K562 (cell line): ENCODE data around the gene LRRC4C. TPM values are rescaled to one million over a fixed set of nuclear protein-coding genes. Genes with fewer than 3 reads are reported as not detected.

Source experiments
- ATAC-seq: fragments of 200-7000 bp; cut with Tn5 transposase; 3 replicates; pipeline ENCODE4 v1.9.1; 2020; ENCODE audit warnings: moderate library complexity
- BruUV-seq: library from RNA; stranded (reverse); fragments of 400-500 nt; replicated peaks from 2 replicates; lab custom pipeline; 2021; lab: Mats Ljungman, UMichigan
- CTCF ChIA-PET: fragments of 300-600 bp; formaldehyde crosslinking; extraction: SDS; loops from one replicate; lab custom pipeline; 2021; ENCODE audit warnings: low intra/inter-chr PET ratio; lab: Yijun Ruan, JAX
- POLR2A ChIA-PET: fragments of 300-600, 350-650 bp; sonication (Branson Sonifier 250); formaldehyde crosslinking; extraction: SDS; loops from one replicate; lab custom pipeline; 2021; ENCODE audit warnings: antibody characterized with exemption, inconsistent platforms; lab: Yijun Ruan, JAX
- DNase-seq, 4 experiments: peaks; one replicate each; pipeline versions ENCODE4 v3.0.0 to v3.0.0-alpha.2; 2011 to 2018; ENCODE audit warnings: low spot score in 3 of 4, mixed read lengths in 3 of 4; ENCODE audit errors: extremely low read depth in 1 of 4
- FAIRE-seq: peaks from 2 replicates; lab custom pipeline; 2011; peaks lifted over from hg19 to GRCh38; lab: Jason Lieb, UNC
- H2AFZ ChIP-seq: 2 replicates; pipeline ENCODE4 v1.6.0; 2011; ENCODE audit warnings: low read depth, low read length, control low read depth, inconsistent platforms
- H3K27ac ChIP-seq: fragments of 200-600 bp; 3 replicates; pipeline ENCODE4 v1.8.0; 2011; ENCODE audit warnings: low read depth, mild to moderate bottlenecking, control low read depth, inconsistent platforms, low read length, moderate library complexity, mixed read lengths; ENCODE audit errors: extremely low read depth
- H3K27me3 ChIP-seq, 2 experiments: fragments of 300-600 bp in 1 of 2; 2 replicates in 1 of 2; 3 replicates in 1 of 2; pipeline versions ENCODE4 v1.6.0 to v1.8.0; 2011; ENCODE audit warnings: inconsistent platforms in 2 of 2, low read length in 2 of 2, mild to moderate bottlenecking in 1 of 2, mixed read lengths in 1 of 2, moderate library complexity in 1 of 2; ENCODE audit not compliant: control insufficient read depth in 2 of 2, insufficient read depth in 2 of 2
- H3K36me3 ChIP-seq: fragments of 300-600 bp; 3 replicates; pipeline ENCODE4 v1.8.0; 2011; ENCODE audit warnings: mild to moderate bottlenecking, low read length, inconsistent platforms; ENCODE audit not compliant: control insufficient read depth, insufficient read depth
- H3K4me1 ChIP-seq, 2 experiments: fragments of 200-600 bp in 1 of 2; replicated peaks in 1 of 2; 2 replicates in 1 of 2; 3 replicates in 1 of 2; pipeline versions ENCODE4 v1.5.1 to v1.8.0; 2011; ENCODE audit warnings: inconsistent platforms in 2 of 2, low read length in 2 of 2, mild to moderate bottlenecking in 1 of 2, mixed read lengths in 1 of 2, moderate library complexity in 1 of 2; ENCODE audit not compliant: control insufficient read depth in 2 of 2, insufficient read depth in 2 of 2
- H3K4me2 ChIP-seq: 2 replicates; pipeline ENCODE4 v1.6.1; 2011; ENCODE audit warnings: low read length, control low read depth, inconsistent platforms, mixed read lengths; ENCODE audit not compliant: insufficient read depth
- H3K4me3 ChIP-seq: fragments of 200-600 bp; sonication (generic), shearing (Covaris generic); 2 replicates; pipeline ENCODE4 v1.5.1; 2016; ENCODE audit warnings: control low read depth, inconsistent platforms
- H3K79me2 ChIP-seq: fragments of 200-600 bp; 3 replicates; pipeline ENCODE4 v1.8.0; 2011; ENCODE audit warnings: low read length, inconsistent platforms; ENCODE audit not compliant: control insufficient read depth, insufficient read depth
- H3K9ac ChIP-seq, 2 experiments: 2 replicates each; pipeline versions ENCODE4 v1.6.0 to v1.6.1; 2011; ENCODE audit warnings: low read depth in 2 of 2, low read length in 2 of 2, control low read depth in 1 of 2, inconsistent platforms in 1 of 2, mild to moderate bottlenecking in 1 of 2, mixed read lengths in 1 of 2; ENCODE audit not compliant: insufficient read depth in 1 of 2
- H3K9me1 ChIP-seq: one replicate; pipeline ENCODE4 v1.6.0; 2011; ENCODE audit warnings: inconsistent platforms, mild to moderate bottlenecking, low read length, moderate library complexity; ENCODE audit not compliant: control insufficient read depth, insufficient read depth
- H3K9me3 ChIP-seq: replicated peaks from 2 replicates; pipeline ENCODE4 v1.5.1; 2011; ENCODE audit warnings: low read depth, low read length, inconsistent platforms; ENCODE audit not compliant: control insufficient read depth, insufficient read depth
- H4K20me1 ChIP-seq: replicated peaks from 2 replicates; pipeline ENCODE4 v1.6.1; 2011; ENCODE audit warnings: low read length, inconsistent platforms, mixed read lengths; ENCODE audit not compliant: control insufficient read depth, insufficient read depth
- KDM4B ChIP-seq, 2 experiments: fragments of 450-650 bp in 1 of 2; sonication (generic) in 1 of 2; IDR thresholded peaks; 2 replicates each; pipeline ENCODE4 v1.6.1; 2016 to 2017; ENCODE audit warnings: borderline replicate concordance in 2 of 2, antibody characterized with exemption in 1 of 2, low read depth in 1 of 2, mild to moderate bottlenecking in 1 of 2
- NKRF ChIP-seq: fragments of 450-650 bp; IDR thresholded peaks from 2 replicates; pipeline ENCODE4 v1.6.1; 2016; ENCODE audit warnings: borderline replicate concordance
- SREBF1 ChIP-seq: fragments of 150-350 bp; IDR thresholded peaks from 2 replicates; pipeline ENCODE4 v1.6.1; 2014; ENCODE audit warnings: antibody characterized with exemption, low read depth, low read length, borderline replicate concordance
- WGBS: fragments of 100-300 bp; shearing (Covaris generic); methylation state at CpG from one replicate; pipeline ENCODE4 v1.1.6; 2016; ENCODE audit warnings: low coverage, mixed read lengths; ENCODE audit not compliant: insufficient coverage; ENCODE audit errors: missing lambda C conversion rate; 5-methylcytosine and 5-hydroxymethylcytosine counted together
- in situ Hi-C: fragments of 300-500 bp; cut with MboI; formaldehyde crosslinking; loops from 4 replicates; pipeline ENCODE4 v1.15.0; 2018; ENCODE audit warnings: inconsistent platforms, mixed read lengths
- intact Hi-C: fragments of 100-400 bp; cut with micrococcal nuclease; formaldehyde crosslinking; loops from 2 replicates; pipeline ENCODE4 v1.14.2; 2022
- polyA plus RNA-seq, 8 experiments: library from polyadenylated mRNA; depleted of rRNA in 4 of 8; stranded (reverse) in 5 of 8; unstranded in 3 of 8; fragments of >200 nt; fragmentation: Nextera tagmentation in 2 of 8; fragmentation: Illumina TruSeq in 1 of 8; extraction: Ambion mirVana in 2 of 8; extraction: Trizol in 1 of 8; gene quantifications; 2 replicates each; pipeline versions ENCODE4 v1.2.1 to v1.2.3, GENCODE V29; 2011 to 2014; ENCODE audit warnings: inconsistent platforms in 1 of 8, missing spikeins in 1 of 8
- total RNA-seq, 7 experiments: library from RNA; depleted of rRNA in 6 of 7; stranded (reverse); fragments of >200 nt in 6 of 7; fragmentation: Illumina TruSeq in 2 of 7; extraction: Trizol in 2 of 7; gene quantifications; 2 replicates each; pipeline versions ENCODE4 v1.2.1 to v1.2.3, GENCODE V29; 2011 to 2021; ENCODE audit warnings: low replicate concordance in 1 of 7
- TF ChIP-seq, protein P1 (sequence below): IDR thresholded peaks from 3 replicates; pipeline ENCODE4 v1.6.1; 2011; ENCODE audit warnings: borderline replicate concordance, mild to moderate bottlenecking, moderate library complexity; ENCODE audit not compliant: insufficient read length; ENCODE audit errors: extremely low read depth

LRRC4C gene
- total and polyA plus RNA-seq, 9 of the 15 experiments (the other 6 are each of a cell fraction or from before 2014, with no cell fraction given) = not detected

DNA sequence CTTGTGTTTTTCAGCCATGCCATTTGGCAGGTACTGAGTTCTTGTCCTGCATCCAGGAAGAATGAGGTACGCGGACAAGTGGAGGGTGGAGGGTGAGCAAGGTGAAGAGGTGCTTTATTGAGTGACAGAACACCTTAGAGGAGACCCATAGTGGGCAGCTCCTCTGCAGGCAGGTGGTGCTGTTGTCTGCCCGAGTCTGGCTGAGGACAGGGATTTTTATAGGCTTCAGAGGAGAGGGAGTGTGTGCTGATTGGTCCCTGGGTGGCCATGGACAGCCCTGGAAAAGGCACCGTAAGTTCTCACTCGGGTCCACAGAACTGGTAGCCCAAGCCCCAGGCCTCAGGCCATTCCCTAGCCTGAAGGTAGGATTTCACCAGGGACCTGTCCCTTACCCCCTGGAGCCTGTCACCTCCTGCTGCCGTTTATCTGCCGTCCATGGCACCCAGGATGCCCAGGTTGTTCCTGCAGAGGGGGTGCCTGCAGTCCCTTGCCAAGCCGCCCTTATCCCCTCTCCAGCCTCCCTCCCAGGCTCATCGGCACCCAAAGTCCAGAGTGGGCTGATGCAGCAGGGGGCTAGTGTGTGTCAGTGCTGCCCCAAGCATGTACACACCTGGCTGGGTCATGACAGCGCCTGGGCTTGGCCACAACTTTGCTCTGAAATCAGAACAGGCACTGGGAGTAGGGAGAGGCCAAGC, 213.6 kb downstream of the LRRC4C start:
- Histone ChIP-seq H3K4me1 (no peaks in the 10 kb centered on the region), H3K4me3 (no peak overlapping the region), H3K9me1 (no peaks in the 10 kb centered on the region), H3K9me3 (no peaks in the 10 kb centered on the region), H3K27me3 (no peaks in the 10 kb centered on the region), H3K36me3 (no peaks in the 10 kb centered on the region), H3K79me2 (no peaks in the 10 kb centered on the region), H3K9ac (no peak overlapping the region), H3K4me2 (no peak overlapping the region), H4K20me1 (no peaks in the 10 kb centered on the region), H2AFZ (no peak overlapping the region), H3K27ac (no peak overlapping the region)
- TF ChIP-seq KDM4B (IDR thresholded peaks at IDR 0.05; ENCODE audit: borderline replicate concordance in 2 of 2, low read depth in 1 of 2) = no peak
- TF ChIP-seq NKRF = no peak
- TF ChIP-seq, protein P1, sequence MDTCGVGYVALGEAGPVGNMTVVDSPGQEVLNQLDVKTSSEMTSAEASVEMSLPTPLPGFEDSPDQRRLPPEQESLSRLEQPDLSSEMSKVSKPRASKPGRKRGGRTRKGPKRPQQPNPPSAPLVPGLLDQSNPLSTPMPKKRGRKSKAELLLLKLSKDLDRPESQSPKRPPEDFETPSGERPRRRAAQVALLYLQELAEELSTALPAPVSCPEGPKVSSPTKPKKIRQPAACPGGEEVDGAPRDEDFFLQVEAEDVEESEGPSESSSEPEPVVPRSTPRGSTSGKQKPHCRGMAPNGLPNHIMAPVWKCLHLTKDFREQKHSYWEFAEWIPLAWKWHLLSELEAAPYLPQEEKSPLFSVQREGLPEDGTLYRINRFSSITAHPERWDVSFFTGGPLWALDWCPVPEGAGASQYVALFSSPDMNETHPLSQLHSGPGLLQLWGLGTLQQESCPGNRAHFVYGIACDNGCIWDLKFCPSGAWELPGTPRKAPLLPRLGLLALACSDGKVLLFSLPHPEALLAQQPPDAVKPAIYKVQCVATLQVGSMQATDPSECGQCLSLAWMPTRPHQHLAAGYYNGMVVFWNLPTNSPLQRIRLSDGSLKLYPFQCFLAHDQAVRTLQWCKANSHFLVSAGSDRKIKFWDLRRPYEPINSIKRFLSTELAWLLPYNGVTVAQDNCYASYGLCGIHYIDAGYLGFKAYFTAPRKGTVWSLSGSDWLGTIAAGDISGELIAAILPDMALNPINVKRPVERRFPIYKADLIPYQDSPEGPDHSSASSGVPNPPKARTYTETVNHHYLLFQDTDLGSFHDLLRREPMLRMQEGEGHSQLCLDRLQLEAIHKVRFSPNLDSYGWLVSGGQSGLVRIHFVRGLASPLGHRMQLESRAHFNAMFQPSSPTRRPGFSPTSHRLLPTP = no peak
- TF ChIP-seq SREBF1 = no peak
- 2% methylated on average over 8 of the region's 10 CpGs for WGBS
- in situ Hi-C loops (no loop called here), intact Hi-C loops (no loop called here)
- ChIA-PET POLR2A (no interaction called here), CTCF (no interaction called here)
- FAIRE-seq = no peak
- no peak for DNase-seq
- no peak for ATAC-seq
- no TSS peak for BruUV-seq
